IMR-90 (cell line): ENCODE results near the gene KLHL29. TPM values are rescaled to one million over a fixed set of nuclear protein-coding genes. Genes with fewer than 3 reads are reported as not detected.

Experiments used
- ATAC-seq: fragments of 200-7000 bp; cut with Tn5 transposase; 2 replicates; pipeline ENCODE4 v1.9.1; 2020; ENCODE audit warnings: low read depth, mild to moderate bottlenecking, moderate library complexity
- BruUV-seq: library from RNA; stranded (reverse); fragments of 400-500 nt; replicated peaks from 2 replicates; lab custom pipeline; 2021; lab: Mats Ljungman, UMichigan
- CTCF ChIA-PET: fragments of 300-600 bp; formaldehyde crosslinking; extraction: SDS; loops from one replicate; lab custom pipeline; 2021; ENCODE audit warnings: antibody characterized with exemption; lab: Yijun Ruan, JAX
- POLR2A ChIA-PET: fragments of 300-600 bp; sonication (Branson Sonifier 250); formaldehyde crosslinking; loops from one replicate; lab custom pipeline; 2022; ENCODE audit warnings: antibody characterized with exemption; ENCODE audit not compliant: unreplicated experiment; lab: Charles Lee
- DNase-seq: peaks from one replicate; pipeline ENCODE4 v3.0.0; 2013
- H2AFZ ChIP-seq: replicated peaks from 2 replicates; pipeline ENCODE3; 2013; ENCODE audit warnings: low read length, mild to moderate bottlenecking; ENCODE audit not compliant: poor library complexity
- H2AK5ac ChIP-seq: 2 replicates; pipeline ENCODE4 v1.6.1; 2013; ENCODE audit warnings: low read depth, low read length, inconsistent platforms
- H2AK9ac ChIP-seq: replicated peaks from 2 replicates; pipeline ENCODE3; 2013; ENCODE audit warnings: mild to moderate bottlenecking, low read depth, low read length, moderate library complexity; ENCODE audit not compliant: poor library complexity
- H2BK120ac ChIP-seq: 2 replicates; pipeline ENCODE4 v1.6.1; 2013; ENCODE audit warnings: low read depth, low read length, inconsistent platforms
- H2BK15ac ChIP-seq: 3 replicates; pipeline ENCODE4 v1.6.1; 2013; ENCODE audit warnings: low read depth, low read length, inconsistent platforms
- H2BK20ac ChIP-seq: 2 replicates; pipeline ENCODE4 v1.6.1; 2013; ENCODE audit warnings: low read depth, mild to moderate bottlenecking, inconsistent platforms, low read length, moderate library complexity
- H2BK5ac ChIP-seq: 2 replicates; pipeline ENCODE4 v1.6.1; 2013; ENCODE audit warnings: mild to moderate bottlenecking, low read depth, low read length, inconsistent platforms; ENCODE audit not compliant: poor library complexity, severe bottlenecking
- H3K14ac ChIP-seq: replicated peaks from 2 replicates; pipeline ENCODE4 v1.6.1; 2013; ENCODE audit warnings: low read depth, low read length, inconsistent platforms
- H3K18ac ChIP-seq: 2 replicates; pipeline ENCODE4 v1.6.1; 2013; ENCODE audit warnings: low read depth, low read length, control low read depth
- H3K23ac ChIP-seq: 2 replicates; pipeline ENCODE4 v1.6.1; 2013; ENCODE audit warnings: low read depth, low read length, inconsistent platforms
- H3K27ac ChIP-seq: 2 replicates; pipeline ENCODE4 v1.5.1; 2013; ENCODE audit warnings: mild to moderate bottlenecking, control low read depth, low read length; ENCODE audit not compliant: insufficient read depth
- H3K27me3 ChIP-seq: 2 replicates; pipeline ENCODE4 v1.6.1; 2013; ENCODE audit warnings: low read length; ENCODE audit not compliant: control insufficient read depth, insufficient read depth
- H3K36me3 ChIP-seq: 2 replicates; pipeline ENCODE4 v1.6.1; 2013; ENCODE audit warnings: low read length, mixed read lengths; ENCODE audit not compliant: control insufficient read depth, insufficient read depth
- H3K4ac ChIP-seq: 2 replicates; pipeline ENCODE4 v1.6.1; 2013; ENCODE audit warnings: low read depth, low read length, inconsistent platforms
- H3K4me1 ChIP-seq: 2 replicates; pipeline ENCODE4 v1.6.1; 2013; ENCODE audit warnings: low read length, mixed read lengths; ENCODE audit not compliant: control insufficient read depth, insufficient read depth
- H3K4me2 ChIP-seq: 2 replicates; pipeline ENCODE4 v1.6.1; 2013; ENCODE audit warnings: low read depth, mild to moderate bottlenecking, control low read depth, low read length, moderate library complexity
- H3K4me3 ChIP-seq: 2 replicates; pipeline ENCODE4 v1.5.1; 2013; ENCODE audit warnings: low read depth, mild to moderate bottlenecking, control low read depth, low read length, moderate library complexity; ENCODE audit not compliant: insufficient read depth
- H3K56ac ChIP-seq: 2 replicates; pipeline ENCODE4 v1.6.1; 2013; ENCODE audit warnings: low read length, inconsistent platforms; ENCODE audit not compliant: insufficient read depth; ENCODE audit errors: extremely low read depth
- H3K79me1 ChIP-seq, 2 experiments: 2 replicates each; pipeline ENCODE4 v1.6.1; 2013; ENCODE audit warnings: low read length in 2 of 2, inconsistent platforms in 1 of 2, low read depth in 1 of 2
- H3K9ac ChIP-seq: 2 replicates; pipeline ENCODE4 v1.6.1; 2013; ENCODE audit warnings: low read depth, low read length, control low read depth
- H3K9me1 ChIP-seq: 2 replicates; pipeline ENCODE4 v1.6.1; 2013; ENCODE audit warnings: low read length, inconsistent platforms; ENCODE audit not compliant: insufficient read depth
- H3K9me3 ChIP-seq: 2 replicates; pipeline ENCODE4 v1.6.1; 2013; ENCODE audit warnings: low read length; ENCODE audit not compliant: control insufficient read depth, insufficient read depth
- H4K20me1 ChIP-seq: 2 replicates; pipeline ENCODE4 v1.6.1; 2013; ENCODE audit warnings: low read length, inconsistent platforms; ENCODE audit not compliant: insufficient read depth
- H4K5ac ChIP-seq: 2 replicates; pipeline ENCODE4 v1.6.1; 2013; ENCODE audit warnings: mild to moderate bottlenecking, low read depth, low read length, control low read depth
- H4K8ac ChIP-seq, 2 experiments: 2 replicates each; pipeline ENCODE4 v1.6.1; 2013; ENCODE audit warnings: low read depth in 2 of 2, low read length in 2 of 2, control low read depth in 1 of 2, inconsistent platforms in 1 of 2
- H4K91ac ChIP-seq: 2 replicates; pipeline ENCODE4 v1.6.1; 2013; ENCODE audit warnings: low read depth, low read length, inconsistent platforms; ENCODE audit not compliant: insufficient read depth
- BHLHE40 ChIP-seq: fragments of 150-350 bp; IDR thresholded peaks from 2 replicates; pipeline ENCODE4 v1.6.1; 2016; ENCODE audit warnings: mild to moderate bottlenecking, low read depth, low read length
- CEBPB ChIP-seq: IDR thresholded peaks from 2 replicates; pipeline ENCODE4 v1.6.1; 2012; ENCODE audit warnings: low read depth, low read length, improper control_type of control experiment
- CHD1 ChIP-seq: IDR thresholded peaks from 2 replicates; pipeline ENCODE4 v1.6.1; 2012; ENCODE audit warnings: low read depth, low read length, improper control_type of control experiment
- ELK1 ChIP-seq: fragments of 150-350 bp; IDR thresholded peaks from 2 replicates; pipeline ENCODE4 v1.6.1; 2016; ENCODE audit warnings: low read depth, mild to moderate bottlenecking, low read length, moderate library complexity, borderline replicate concordance
- FOS ChIP-seq: fragments of 150-350 bp; IDR thresholded peaks from 2 replicates; pipeline ENCODE4 v1.6.1; 2016; ENCODE audit warnings: low read depth, low read length
- MAFK ChIP-seq: IDR thresholded peaks from 2 replicates; pipeline ENCODE4 v1.6.1; 2012; ENCODE audit warnings: low read depth, low read length, improper control_type of control experiment
- MAZ ChIP-seq: IDR thresholded peaks from 2 replicates; pipeline ENCODE4 v1.6.1; 2012; ENCODE audit warnings: low read depth, mild to moderate bottlenecking, low read length, improper control_type of control experiment, moderate library complexity, borderline replicate concordance
- MXI1 ChIP-seq: IDR thresholded peaks from 2 replicates; pipeline ENCODE4 v1.6.1; 2012; ENCODE audit warnings: low read depth, mild to moderate bottlenecking, low read length, moderate library complexity, borderline replicate concordance
- NFE2L2 ChIP-seq: fragments of 150-350 bp; IDR thresholded peaks from 2 replicates; pipeline ENCODE4 v1.6.1; 2016; ENCODE audit warnings: low read depth, mild to moderate bottlenecking, low read length
- POLR2A ChIP-seq: IDR thresholded peaks from 2 replicates; pipeline ENCODE4 v1.6.1; 2012; ENCODE audit warnings: mild to moderate bottlenecking, low read depth, low read length
- RAD21 ChIP-seq: IDR thresholded peaks from 2 replicates; pipeline ENCODE4 v1.6.1; 2012; ENCODE audit warnings: low read length, improper control_type of control experiment
- RCOR1 ChIP-seq: IDR thresholded peaks from 2 replicates; pipeline ENCODE4 v1.6.1; 2012; ENCODE audit warnings: mild to moderate bottlenecking, low read length, improper control_type of control experiment; ENCODE audit not compliant: insufficient replicate concordance
- RFX5 ChIP-seq: IDR thresholded peaks from 2 replicates; pipeline ENCODE4 v1.8.0; 2012; ENCODE audit warnings: low read depth, mild to moderate bottlenecking, low read length, moderate library complexity
- SMC3 ChIP-seq: fragments of 150-350 bp; IDR thresholded peaks from 2 replicates; pipeline ENCODE4 v1.6.1; 2016; ENCODE audit warnings: low read depth, mild to moderate bottlenecking, antibody characterized with exemption, low read length, moderate library complexity
- WGBS, 2 experiments: methylation state at CpG; one replicate each; pipeline versions ENCODE4 v1.1.5 to v1.1.7; 2013; ENCODE audit warnings: missing lambda C conversion rate in 2 of 2; ENCODE audit not compliant: insufficient read length in 1 of 2; ENCODE audit errors: extremely low coverage in 2 of 2; 5-methylcytosine and 5-hydroxymethylcytosine counted together
- dilution Hi-C: fragments of 300-500 bp; cut with HindIII; formaldehyde crosslinking; loops from one replicate; pipeline ENCODE4 v1.14.3; 2018; ENCODE audit warnings: low sequenced_read_pairs; ENCODE audit not compliant: unreplicated experiment
- in situ Hi-C: fragments of 300-500 bp; cut with MboI; formaldehyde crosslinking; loops from 3 replicates; pipeline ENCODE4 v1.14.3; 2019; ENCODE audit warnings: low sequenced_read_pairs, inconsistent platforms, mixed read lengths
- intact Hi-C: fragments of 100-400 bp; cut with micrococcal nuclease; formaldehyde crosslinking; loops from 2 replicates; pipeline ENCODE4 v1.10.0; 2022
- polyA plus RNA-seq, 3 experiments: library from polyadenylated mRNA; depleted of rRNA; stranded (reverse); fragments of >200 nt; gene quantifications; 2 replicates each; pipeline ENCODE4 v1.2.3, GENCODE V29; 2012; ENCODE audit warnings: low replicate concordance in 1 of 3
- total RNA-seq: library from RNA; depleted of rRNA; stranded (reverse); fragments of >200 nt; gene quantifications from 2 replicates; pipeline ENCODE4 v1.2.3, GENCODE V29; 2012
- TF ChIP-seq, protein P1 (sequence below): fragments of 150-350 bp; IDR thresholded peaks from 2 replicates; pipeline ENCODE4 v1.6.1; 2017; ENCODE audit warnings: mild to moderate bottlenecking, antibody characterized with exemption, low read length, low read depth
- TF ChIP-seq, protein P2 (sequence below): conservative IDR thresholded peaks from 2 replicates; pipeline ENCODE4 v1.5.1; 2012; ENCODE audit warnings: mild to moderate bottlenecking, low read depth, low read length, improper control_type of control experiment

The KLHL29 gene
- total and polyA plus RNA-seq, 2 of the 4 experiments (the other 2 are of a cell fraction): 2.0 to 8.0 TPM

DNA sequence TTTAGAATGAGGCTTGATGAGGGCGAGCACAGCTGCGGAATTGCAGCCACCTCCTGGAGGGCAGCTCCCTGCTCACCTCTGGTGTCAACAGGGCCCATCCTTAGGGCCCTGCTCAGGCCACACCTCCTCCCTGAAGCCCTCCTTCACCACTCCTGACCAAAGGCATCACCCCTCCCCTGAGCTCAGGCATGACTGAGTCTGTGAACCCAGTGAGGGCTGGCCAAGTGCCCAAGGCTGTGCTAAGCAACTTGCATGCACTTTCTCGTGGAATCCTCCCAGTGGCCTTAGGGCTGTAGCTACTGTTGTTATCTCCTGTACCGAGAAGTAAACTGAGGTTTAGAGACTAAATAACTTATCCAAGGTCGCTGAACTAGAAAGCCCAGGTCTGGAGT, 101.7 kb downstream of the KLHL29 start:
- Histone ChIP-seq H2AK9ac (no peak overlapping the region), H3K36me3 (peaks cover 3% of the 10 kb centered on the region; the same call in 1 of the 2 replicates), H3K4me1 (peaks cover 3% of the 10 kb centered on the region), H2BK15ac (no peak overlapping the region), H3K9me1 (no peaks in the 10 kb centered on the region; the same call in none of the 2 replicates), H3K56ac (no peak overlapping the region), H2BK5ac (no peak overlapping the region), H3K79me1 (peaks cover 0 to 3% of the 10 kb centered on the region in 2 experiments; a peak in 1 of 4 replicates), H3K27me3 (no peaks in the 10 kb centered on the region), H3K4me3 (no peak overlapping the region), H2AFZ (no peak overlapping the region), H3K9me3 (no peaks in the 10 kb centered on the region), H3K9ac (no peak overlapping the region), H3K4me2 (no peak overlapping the region), H4K8ac (no peak overlapping the region), H4K91ac (no peak overlapping the region), H3K4ac (no peak overlapping the region), H2AK5ac (no peak overlapping the region), H2BK120ac (no peak overlapping the region), H3K14ac (no peak overlapping the region), H3K23ac (no peak overlapping the region), H4K5ac (no peak overlapping the region), H3K27ac (no peak overlapping the region), H2BK20ac (no peak overlapping the region), H4K20me1 (peaks cover 22% of the 10 kb centered on the region), H3K18ac (no peak overlapping the region)
- ATAC-seq: peak; percentile 52; the same call in 1 of the 2 replicates
- ChIA-PET CTCF (interaction anchor here (0.6 to 0.8 kb wide), 2 partner anchors 61 to 100 kb away, joined by 3 to 5 read pairs; no protein-coding TSS in a partner anchor), POLR2A (no interaction called here)
- in situ Hi-C loops (no loop called here), intact Hi-C loops (loop anchor here (10.0 kb wide), 1 partner anchor 268 kb away; no protein-coding TSS in a partner anchor), dilution Hi-C loops (no loop called here)
- WGBS, 2 experiments: 100% methylated on average over 2 of the region's 5 CpGs; no CpG with 5 or more reads in 1 of the 2 experiments
- TF ChIP-seq CHD1: no peak
- TF ChIP-seq MAFK: no peak
- no peak for TF ChIP-seq RFX5
- TF ChIP-seq, protein P1, sequence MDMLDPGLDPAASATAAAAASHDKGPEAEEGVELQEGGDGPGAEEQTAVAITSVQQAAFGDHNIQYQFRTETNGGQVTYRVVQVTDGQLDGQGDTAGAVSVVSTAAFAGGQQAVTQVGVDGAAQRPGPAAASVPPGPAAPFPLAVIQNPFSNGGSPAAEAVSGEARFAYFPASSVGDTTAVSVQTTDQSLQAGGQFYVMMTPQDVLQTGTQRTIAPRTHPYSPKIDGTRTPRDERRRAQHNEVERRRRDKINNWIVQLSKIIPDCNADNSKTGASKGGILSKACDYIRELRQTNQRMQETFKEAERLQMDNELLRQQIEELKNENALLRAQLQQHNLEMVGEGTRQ: no peak
- TF ChIP-seq RCOR1: no peak
- TF ChIP-seq MAZ: no peak
- TF ChIP-seq RAD21: no peak
- TF ChIP-seq MXI1: no peak
- no peak for TF ChIP-seq ELK1
- no peak for TF ChIP-seq CEBPB
- no peak for TF ChIP-seq POLR2A
- no peak for TF ChIP-seq FOS
- TF ChIP-seq NFE2L2: no peak
- no peak for TF ChIP-seq SMC3
- TF ChIP-seq, protein P2, sequence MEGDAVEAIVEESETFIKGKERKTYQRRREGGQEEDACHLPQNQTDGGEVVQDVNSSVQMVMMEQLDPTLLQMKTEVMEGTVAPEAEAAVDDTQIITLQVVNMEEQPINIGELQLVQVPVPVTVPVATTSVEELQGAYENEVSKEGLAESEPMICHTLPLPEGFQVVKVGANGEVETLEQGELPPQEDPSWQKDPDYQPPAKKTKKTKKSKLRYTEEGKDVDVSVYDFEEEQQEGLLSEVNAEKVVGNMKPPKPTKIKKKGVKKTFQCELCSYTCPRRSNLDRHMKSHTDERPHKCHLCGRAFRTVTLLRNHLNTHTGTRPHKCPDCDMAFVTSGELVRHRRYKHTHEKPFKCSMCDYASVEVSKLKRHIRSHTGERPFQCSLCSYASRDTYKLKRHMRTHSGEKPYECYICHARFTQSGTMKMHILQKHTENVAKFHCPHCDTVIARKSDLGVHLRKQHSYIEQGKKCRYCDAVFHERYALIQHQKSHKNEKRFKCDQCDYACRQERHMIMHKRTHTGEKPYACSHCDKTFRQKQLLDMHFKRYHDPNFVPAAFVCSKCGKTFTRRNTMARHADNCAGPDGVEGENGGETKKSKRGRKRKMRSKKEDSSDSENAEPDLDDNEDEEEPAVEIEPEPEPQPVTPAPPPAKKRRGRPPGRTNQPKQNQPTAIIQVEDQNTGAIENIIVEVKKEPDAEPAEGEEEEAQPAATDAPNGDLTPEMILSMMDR: no peak
- no peak for TF ChIP-seq BHLHE40
- peak; percentile 70 for DNase-seq
- BruUV-seq: no TSS peak
